Ovary (tissue), 3 donors: ENCODE results near the gene VPS54.

Source experiments
- CTCF ChIP-seq, 3 donors: fragments of 450-650 bp in 2 of 3; fragments of 200-600 bp in 1 of 3; IDR thresholded peaks; one replicate each; pipeline versions ENCODE4 v1.5.1 to v1.8.0; 2016 to 2022; ENCODE audit warnings: antibody characterized with exemption in 3 of 3, mild to moderate bottlenecking in 1 of 3
- POLR2A ChIP-seq: fragments of 450-650 bp; IDR thresholded peaks from one replicate; pipeline ENCODE4 v1.6.1; 2017; ENCODE audit warnings: antibody characterized with exemption, mild to moderate bottlenecking, moderate library complexity
- donor health status: DM: no; HTN: no; CAD: no.

DNA sequence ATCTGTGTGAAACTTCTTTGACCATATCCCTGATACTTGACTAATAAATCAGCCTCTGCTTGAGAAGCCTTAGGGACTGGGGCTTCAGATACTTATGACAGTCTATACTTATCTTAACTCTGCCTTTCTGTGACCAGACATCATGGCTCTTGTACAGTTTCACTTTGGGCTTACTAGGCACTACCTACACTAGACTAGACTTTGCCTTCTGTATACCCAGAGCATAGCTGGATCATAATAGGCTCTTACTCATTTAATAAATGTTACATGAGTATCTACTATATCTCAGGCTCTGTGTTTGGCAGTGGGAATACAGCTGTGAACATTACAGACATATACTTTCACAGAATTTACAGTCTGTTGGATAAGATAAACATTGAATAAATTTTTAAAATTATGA is 168.6 kb downstream of the VPS54 start:
- no peak for TF ChIP-seq CTCF (IDR thresholded peaks at IDR 0.05)
- TF ChIP-seq POLR2A: no peak
